Measurements from ENCODE around the gene GDPD2. TPM values are rescaled to one million over a fixed set of nuclear protein-coding genes. Genes with fewer than 3 reads are reported as not detected.

GDPD2 gene
- total and polyA plus RNA-seq, 12 donors, result not detected

DNA sequence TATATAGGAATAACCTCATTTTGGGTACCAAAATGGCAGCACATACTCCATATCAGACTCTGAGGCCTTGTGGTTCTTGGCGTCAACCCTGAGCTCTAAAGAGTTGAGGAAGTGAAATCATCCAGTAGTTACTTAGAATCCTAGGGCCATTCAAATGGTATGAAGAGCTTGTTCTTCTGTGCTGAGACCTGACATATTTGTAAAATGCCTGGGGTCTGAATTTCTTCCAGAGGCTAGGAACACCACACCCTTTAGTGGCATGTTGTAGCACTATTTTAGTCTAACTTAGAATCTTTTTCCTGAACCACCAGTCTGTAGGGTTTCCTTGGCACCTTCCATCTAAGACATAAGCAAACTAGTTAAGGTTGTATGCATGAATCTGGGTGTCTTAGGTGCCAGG is 18.1 kb upstream of the GDPD2 start:
- DNase-seq, result no peak
- intact Hi-C loops (cut with DNase I), result no loop called here

DNA sequence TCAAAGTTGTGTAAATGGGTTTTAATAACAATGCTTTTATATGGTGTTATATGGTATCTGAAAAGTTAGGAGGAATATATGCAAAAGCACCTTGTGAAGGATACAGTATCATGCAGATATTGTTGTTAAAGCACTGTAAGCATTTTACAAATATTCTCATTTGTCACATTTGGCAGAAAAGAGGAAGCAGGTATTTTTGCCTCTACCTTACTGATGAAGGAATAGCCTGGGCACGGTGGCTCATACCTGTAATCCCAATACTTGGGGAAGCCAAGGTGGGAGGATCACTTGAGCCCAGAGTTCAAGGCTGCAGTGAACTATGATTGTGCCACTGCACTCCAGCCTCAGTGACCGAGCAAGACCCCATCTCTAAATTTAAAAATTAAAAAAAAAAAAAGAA is 12.2 kb upstream of the GDPD2 start:
- TF ChIP-seq, protein P1, sequence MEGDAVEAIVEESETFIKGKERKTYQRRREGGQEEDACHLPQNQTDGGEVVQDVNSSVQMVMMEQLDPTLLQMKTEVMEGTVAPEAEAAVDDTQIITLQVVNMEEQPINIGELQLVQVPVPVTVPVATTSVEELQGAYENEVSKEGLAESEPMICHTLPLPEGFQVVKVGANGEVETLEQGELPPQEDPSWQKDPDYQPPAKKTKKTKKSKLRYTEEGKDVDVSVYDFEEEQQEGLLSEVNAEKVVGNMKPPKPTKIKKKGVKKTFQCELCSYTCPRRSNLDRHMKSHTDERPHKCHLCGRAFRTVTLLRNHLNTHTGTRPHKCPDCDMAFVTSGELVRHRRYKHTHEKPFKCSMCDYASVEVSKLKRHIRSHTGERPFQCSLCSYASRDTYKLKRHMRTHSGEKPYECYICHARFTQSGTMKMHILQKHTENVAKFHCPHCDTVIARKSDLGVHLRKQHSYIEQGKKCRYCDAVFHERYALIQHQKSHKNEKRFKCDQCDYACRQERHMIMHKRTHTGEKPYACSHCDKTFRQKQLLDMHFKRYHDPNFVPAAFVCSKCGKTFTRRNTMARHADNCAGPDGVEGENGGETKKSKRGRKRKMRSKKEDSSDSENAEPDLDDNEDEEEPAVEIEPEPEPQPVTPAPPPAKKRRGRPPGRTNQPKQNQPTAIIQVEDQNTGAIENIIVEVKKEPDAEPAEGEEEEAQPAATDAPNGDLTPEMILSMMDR (IDR thresholded peaks at IDR 0.05), result no peak
- Histone ChIP-seq H3K36me3 (peaks cover 0 to 2% (median 0%) of the 10 kb centered on the region in 9 donors), H3K4me3 (no peak overlapping the region), H3K27me3 (no peaks in the 10 kb centered on the region), H3K4me1 (no peaks in the 10 kb centered on the region), H3K27ac (no peak overlapping the region), H3K9me3 (no peaks in the 10 kb centered on the region)
- DNase-seq, result no peak
- ATAC-seq, result no peak
- intact Hi-C loops (cut with DNase I), result no loop called here
- WGBS, 2 donors, result 93 to 96% methylated on average over 2 of the region's 2 CpGs

More for the DNA sequence above, 18.1 kb upstream of the GDPD2 start:
- Histone ChIP-seq H3K4me3 (no peak overlapping the region), H3K9me3 (no peaks in the 10 kb centered on the region), H3K36me3 (peaks cover 0 to 11% (median 0%) of the 10 kb centered on the region in 9 donors), H3K27me3 (peaks cover 0 to 14% (median 0%) of the 10 kb centered on the region in 7 donors), H3K27ac (no peak overlapping the region), H3K4me1 (no peaks in the 10 kb centered on the region)
- TF ChIP-seq, protein P1 (IDR thresholded peaks at IDR 0.05), result no peak
- WGBS, 2 donors, result 91 to 100% methylated on average over 1 of the region's 1 CpG
- no peak for ATAC-seq

DNA sequence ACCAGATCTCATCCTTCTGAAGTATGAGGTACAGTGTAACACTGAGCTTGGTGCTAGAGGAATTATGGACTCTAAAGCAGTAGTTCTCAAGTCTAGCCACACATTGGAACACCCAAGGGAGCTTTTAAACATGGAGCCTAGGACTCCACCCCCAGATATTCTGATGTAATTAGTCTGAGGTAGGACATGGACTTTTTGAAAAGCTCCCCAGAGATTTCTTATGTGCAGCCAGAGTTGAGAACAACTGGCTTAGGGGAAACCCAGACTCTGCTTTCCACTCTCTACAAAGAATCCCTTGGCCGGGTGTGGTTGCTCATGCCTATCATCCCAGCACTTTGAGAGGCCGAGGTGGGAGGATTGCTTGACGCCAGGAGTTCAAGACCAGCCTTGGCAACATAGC is 11.6 kb upstream of the GDPD2 start:
- Histone ChIP-seq H3K27ac (no peak overlapping the region), H3K27me3 (no peaks in the 10 kb centered on the region), H3K9me3 (no peaks in the 10 kb centered on the region), H3K4me3 (no peak overlapping the region), H3K4me1 (no peaks in the 10 kb centered on the region), H3K36me3 (no peaks in the 10 kb centered on the region)
- DNase-seq (no peak), ATAC-seq (no peak)
- TF ChIP-seq, protein P1 (IDR thresholded peaks at IDR 0.05), result no peak
- intact Hi-C loops (cut with DNase I), result no loop called here
- WGBS, 2 donors, result 89 to 97% methylated on average over 3 of the region's 3 CpGs

DNA sequence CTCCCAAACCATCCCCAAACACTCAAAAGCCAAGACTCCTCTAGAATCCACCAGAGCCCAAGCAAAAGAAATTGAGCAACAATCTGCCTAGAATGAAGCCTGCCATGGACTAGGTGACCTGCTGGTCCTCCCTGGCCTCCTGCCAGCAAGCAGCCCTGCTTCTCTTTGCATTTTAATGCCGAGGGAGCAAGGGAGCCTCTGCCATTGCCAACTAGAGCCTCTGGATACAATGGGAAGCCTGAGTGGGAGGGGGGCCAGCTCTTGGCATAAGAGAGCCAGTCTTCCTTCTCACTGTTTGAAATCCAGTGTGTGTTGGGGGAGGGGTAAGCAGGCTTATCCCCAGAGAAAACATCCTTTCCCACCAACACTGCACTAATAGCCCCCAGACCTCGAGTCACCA is 1.5 kb upstream of the GDPD2 start:
- Histone ChIP-seq H3K36me3 (no peaks in the 10 kb centered on the region), H3K27ac (no peak overlapping the region), H3K4me1 (no peaks in the 10 kb centered on the region), H3K27me3 (peaks cover 0 to 40% (median 0%) of the 10 kb centered on the region in 7 donors), H3K4me3 (no peak overlapping the region), H3K9me3 (no peaks in the 10 kb centered on the region)
- ATAC-seq, result no peak
- intact Hi-C loops (cut with DNase I), result loop anchor here in 1 of 10 donors (10.0 kb wide), 1 partner anchor 227 kb away; no protein-coding TSS in a partner anchor
- TF ChIP-seq, protein P1 (IDR thresholded peaks at IDR 0.05), result no peak
- no peak for DNase-seq
- 25 to 41% methylated on average over 2 of the region's 2 CpGs for WGBS, 2 donors
